ENCODE data around the gene PSPC1.

PSPC1 gene

DNA sequence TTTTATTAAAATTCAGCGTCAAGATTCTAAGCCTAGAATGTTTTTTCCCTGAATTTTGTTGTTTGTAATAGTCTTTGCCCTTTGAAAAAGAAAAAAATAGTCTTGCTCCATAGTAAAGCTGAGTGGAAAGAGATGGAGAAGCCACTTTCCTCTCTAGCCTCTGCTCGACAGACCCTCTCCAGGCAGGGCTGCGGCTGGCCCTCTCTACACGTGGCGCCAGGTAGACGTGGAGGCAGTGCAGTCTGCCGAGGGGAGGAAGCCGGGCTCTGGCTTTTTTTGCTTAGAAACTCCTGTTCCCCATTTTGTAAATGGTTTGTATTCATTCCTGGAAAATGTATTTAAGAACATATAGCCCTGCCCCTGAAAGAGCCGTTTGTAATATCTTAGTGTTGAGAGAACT is 114.0 kb downstream of the PSPC1 start:
- DNase-seq = no peak

DNA sequence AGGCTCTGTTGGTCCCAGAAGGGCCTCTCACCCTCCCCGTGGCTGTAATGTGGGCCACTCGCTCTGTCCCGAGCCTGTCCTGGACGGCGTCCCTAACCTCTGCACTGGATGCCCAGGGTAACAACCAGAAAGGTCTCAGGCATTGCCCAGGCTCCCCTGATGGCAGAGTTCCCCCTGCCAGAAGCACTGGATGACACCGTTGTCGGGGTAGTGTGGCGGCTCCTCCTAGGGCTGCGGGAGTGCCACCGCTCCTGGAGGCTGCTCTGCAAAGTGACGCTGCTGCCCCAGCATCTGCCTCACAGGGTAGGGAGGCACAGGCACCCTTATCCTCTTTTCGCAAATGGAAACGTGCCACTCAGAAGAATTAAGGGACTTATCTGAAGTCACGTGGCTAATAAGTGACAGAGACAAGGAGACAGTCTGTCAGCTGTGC is 117.3 kb downstream of the PSPC1 start:
- DNase-seq = no peak

DNA sequence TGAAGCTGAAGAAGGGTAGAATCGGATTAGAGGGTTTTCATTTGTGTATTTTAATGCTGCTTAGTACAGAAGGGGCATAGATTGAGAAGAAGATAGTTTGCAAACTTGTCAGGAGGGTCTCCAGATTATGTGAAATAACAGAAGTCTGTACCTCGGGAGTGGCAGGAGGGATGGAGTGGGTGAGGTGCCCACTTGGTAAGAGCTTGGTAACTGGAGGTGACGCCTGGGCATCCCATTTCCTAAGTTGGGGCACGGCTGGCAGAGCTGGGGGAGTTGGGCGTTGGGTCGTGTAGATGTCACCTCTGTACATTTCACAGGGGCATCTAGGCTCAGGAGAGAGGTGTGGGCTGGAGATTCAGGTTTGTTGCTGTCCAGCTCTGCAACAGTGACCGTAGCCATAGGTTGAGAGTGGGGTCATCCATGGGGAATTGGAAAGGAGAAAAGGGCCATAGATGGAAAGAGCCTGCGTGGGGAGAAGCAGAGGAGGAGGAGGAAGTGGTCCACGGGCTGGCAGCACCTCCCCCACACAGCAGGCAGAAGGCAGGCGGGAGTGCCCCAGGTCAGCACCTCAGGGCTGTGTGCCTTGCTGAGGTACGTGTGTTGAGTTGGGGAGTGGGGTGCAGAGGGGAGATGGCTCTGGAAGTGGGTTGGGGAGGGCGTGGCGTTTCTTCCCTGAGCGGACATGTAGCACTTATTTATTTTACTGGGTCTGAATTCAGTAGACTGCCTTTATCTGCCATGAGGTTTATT is 118.1 kb downstream of the PSPC1 start:
- DNase-seq = no peak

DNA sequence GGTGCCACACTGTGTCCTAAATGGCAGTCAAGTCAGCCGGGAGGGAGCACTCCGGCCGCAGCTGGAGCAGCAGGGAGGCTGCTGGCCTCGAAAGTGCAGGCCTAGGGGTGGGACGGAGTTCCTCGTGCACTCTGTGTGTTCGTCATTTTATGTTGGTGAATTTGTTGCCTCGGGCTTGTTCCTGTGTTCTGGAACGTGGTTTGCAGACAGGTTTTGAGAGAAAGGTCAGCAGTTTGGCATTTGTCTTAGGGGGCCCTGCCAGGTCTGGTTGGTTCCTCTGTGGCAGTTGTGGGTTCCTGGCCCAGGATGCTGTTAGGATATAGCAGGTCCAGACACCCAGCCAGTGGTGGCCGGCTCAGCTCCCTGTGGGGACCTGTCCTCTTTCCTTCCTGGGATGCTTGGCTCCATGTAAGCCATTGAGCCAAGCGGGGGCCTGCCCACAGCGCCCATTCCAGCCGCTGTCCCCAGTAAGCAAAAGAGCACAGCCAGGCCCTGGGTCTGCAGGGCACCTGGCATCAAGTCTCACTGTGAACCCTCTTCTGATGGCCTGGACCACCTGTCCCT is 119.2 kb downstream of the PSPC1 start:
- no peak for DNase-seq

DNA sequence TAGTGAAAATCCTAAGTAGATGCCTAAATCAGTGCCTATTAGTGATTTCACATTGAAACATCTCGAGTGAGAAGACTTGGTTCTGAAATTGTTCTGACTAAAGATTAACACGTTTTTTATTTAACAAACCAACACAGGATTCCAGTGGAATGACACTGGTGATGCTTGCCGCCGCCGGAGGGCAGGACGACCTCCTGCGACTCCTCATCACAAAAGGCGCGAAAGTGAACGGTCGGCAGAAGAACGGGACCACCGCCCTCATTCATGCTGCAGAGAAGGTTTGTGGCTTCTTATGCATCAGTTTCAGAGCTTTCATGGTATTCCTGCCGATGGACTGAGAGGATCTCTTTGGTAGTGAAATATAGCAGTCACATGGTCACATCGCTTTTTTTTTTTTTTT is 121.2 kb downstream of the PSPC1 start:
- DNase-seq = no peak

DNA sequence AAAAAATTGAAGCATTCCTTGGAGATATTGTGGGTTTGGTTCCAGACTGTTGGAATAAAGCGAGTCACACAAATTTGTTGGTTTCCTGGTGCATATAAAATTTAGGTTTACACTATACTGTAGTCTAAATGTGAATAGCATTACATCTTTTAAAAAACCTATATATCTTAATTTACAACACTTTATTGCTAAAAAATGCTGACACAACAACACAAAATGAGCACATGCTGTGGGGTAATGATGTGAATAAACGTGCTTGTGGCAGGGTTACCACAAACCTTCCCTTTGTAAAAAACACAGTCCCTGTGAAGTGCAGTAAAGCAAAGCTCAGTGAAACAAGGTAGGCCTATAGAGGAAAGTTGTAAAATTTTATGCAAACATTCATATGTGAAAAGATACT is 121.6 kb downstream of the PSPC1 start:
- no peak for DNase-seq

DNA sequence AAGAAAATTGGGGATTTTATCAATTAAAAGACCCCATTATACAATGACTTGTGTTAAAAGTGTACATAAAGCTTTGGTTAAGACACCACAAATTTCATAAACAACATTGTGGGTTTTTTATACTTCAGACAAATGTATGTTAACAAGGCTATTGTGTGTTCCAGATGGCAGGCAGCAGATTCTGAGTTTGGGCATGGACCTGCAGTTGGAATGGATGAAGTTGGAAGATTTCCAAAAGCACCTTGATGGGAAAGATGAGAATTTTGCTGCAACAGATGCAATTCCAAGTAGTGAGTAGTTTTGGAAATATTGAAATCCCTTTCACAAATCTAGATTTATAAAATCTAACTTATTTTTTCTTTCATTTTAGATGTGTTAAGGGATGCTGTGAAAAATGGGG is 123.9 kb downstream of the PSPC1 start:
- DNase-seq = no peak

DNA sequence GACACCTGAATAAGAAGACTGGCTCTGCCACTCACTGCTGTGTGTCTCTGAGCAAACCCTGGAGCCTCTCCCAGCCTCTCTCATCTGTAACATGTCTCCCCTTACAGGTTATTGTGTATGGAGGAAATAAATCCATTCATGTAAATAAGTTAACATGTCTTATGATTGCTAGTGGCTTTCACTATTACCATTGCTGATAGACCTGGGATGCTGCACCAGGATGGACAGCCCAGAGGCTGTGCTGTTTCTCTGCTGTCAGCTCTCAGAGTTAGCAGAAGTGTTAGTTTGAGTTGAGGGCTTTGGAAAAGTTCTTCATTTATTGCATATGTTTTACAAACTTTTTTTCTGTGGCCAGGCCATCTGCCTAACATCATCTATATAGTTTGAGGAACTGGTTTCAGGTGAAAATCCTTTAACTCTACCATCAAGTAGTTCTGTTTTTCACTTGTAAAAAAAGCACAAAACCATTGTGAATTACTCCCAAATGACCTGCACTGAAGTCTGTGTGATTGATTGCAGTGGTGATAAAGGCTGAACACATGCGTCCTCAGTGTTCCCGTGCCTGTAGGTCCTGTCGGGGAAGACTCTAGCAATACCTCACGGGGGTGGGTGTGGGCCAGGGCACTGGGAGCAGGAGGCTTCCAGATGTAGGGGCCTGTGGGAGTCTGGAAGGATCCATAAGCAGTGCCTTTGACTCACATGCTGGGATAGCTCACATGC is 124.7 kb downstream of the PSPC1 start:
- no peak for DNase-seq
